T47D (cell line): ENCODE data around the gene EMILIN1.
A peak's percentile ranks its signal among the peaks of the same experiment; 100 is the strongest.

Experiments used
- DNase-seq, 2 experiments: peaks; one replicate each; pipeline versions ENCODE4 v3.0.0 to v3.0.0-alpha.2; 2011 to 2012; ENCODE audit warnings: low read depth in 1 of 2, low spot score in 1 of 2
- JUND ChIP-seq: IDR thresholded peaks from 2 replicates; pipeline ENCODE4 v1.6.1; 2012; ENCODE audit warnings: low read depth
- in situ Hi-C: cut with HindIII; loops from 2 replicates; pipeline ENCODE4 v1.10.0; 2016; ENCODE audit warnings: low sequenced_read_pairs, low pct_unique_long_range_greater_than_20kb

Gene EMILIN1

GRCh38 chr2:27130396-27130795, 52.0 kb downstream of the EMILIN1 start:
- TF ChIP-seq JUND: no peak
- in situ Hi-C loops: no loop called here
- no peak for DNase-seq

GRCh38 chr2:27131429-27131828, 53.0 kb downstream of the EMILIN1 start:
- TF ChIP-seq JUND: no peak
- no peak for DNase-seq
- in situ Hi-C loops: no loop called here

- TF ChIP-seq JUND: no peak
- DNase-seq: no peak
- in situ Hi-C loops: no loop called here
These were observed 54.9 kb downstream of the EMILIN1 start for GRCh38 chr2:27133195-27133875.

- DNase-seq: peak; percentile 90 to 94
- in situ Hi-C loops: no loop called here
- no peak for TF ChIP-seq JUND
These were observed 55.7 kb downstream of the EMILIN1 start, which contains the start of gene PREB for GRCh38 chr2:27133905-27134780. Gene PREB, minus strand, starts transcription at chr2:27134636. Its CDS starts 215 bp downstream, at chr2:27134421.

GRCh38 chr2:27134781-27135477, 56.5 kb downstream of the EMILIN1 start:
- no peak for TF ChIP-seq JUND
- no peak for DNase-seq
- in situ Hi-C loops: no loop called here

GRCh38 chr2:27135478-27135955, 57.1 kb downstream of the EMILIN1 start:
- in situ Hi-C loops: no loop called here
- no peak for TF ChIP-seq JUND
- DNase-seq: no peak
